Aorta (tissue), 5 donors: Measurements from ENCODE around the gene ZNF436. TPM values are rescaled to one million over a fixed set of nuclear protein-coding genes. Genes with fewer than 3 reads are reported as not detected.
A peak's percentile ranks its signal among the peaks of the same experiment; 100 is the strongest.

Experiments
- ATAC-seq: fragments of 200-7000 bp; cut with Tn5 transposase; one replicate; pipeline ENCODE4 v1.9.1; 2022; ENCODE audit warnings: moderate library complexity; ENCODE audit not compliant: low FRiP score
- DNase-seq, 2 donors: peaks; one replicate each; pipeline ENCODE4 v3.0.0-alpha.2; 2020
- H3K27ac ChIP-seq, 2 donors: one replicate each; pipeline ENCODE4 v1.5.1; 2013; ENCODE audit warnings: low read length in 2 of 2, mild to moderate bottlenecking in 2 of 2, moderate library complexity in 2 of 2, control low read depth in 1 of 2, inconsistent platforms in 1 of 2, low read depth in 1 of 2
- H3K27me3 ChIP-seq, 2 donors: one replicate each; pipeline ENCODE4 v1.6.1; 2013; ENCODE audit warnings: control low read depth in 1 of 2, low read length in 1 of 2, mild to moderate bottlenecking in 1 of 2, moderate library complexity in 1 of 2; ENCODE audit not compliant: insufficient read depth in 2 of 2, control insufficient read depth in 1 of 2
- H3K36me3 ChIP-seq, 2 donors: one replicate each; pipeline ENCODE4 v1.6.1; 2013; ENCODE audit warnings: control low read depth in 1 of 2, low read length in 1 of 2, mild to moderate bottlenecking in 1 of 2; ENCODE audit not compliant: insufficient read depth in 2 of 2, control insufficient read depth in 1 of 2
- H3K4me1 ChIP-seq, 2 donors: one replicate each; pipeline ENCODE4 v1.6.1; 2013; ENCODE audit warnings: low read length in 2 of 2, control low read depth in 1 of 2, mild to moderate bottlenecking in 1 of 2, moderate library complexity in 1 of 2; ENCODE audit not compliant: insufficient read depth in 2 of 2, control insufficient read depth in 1 of 2
- H3K4me3 ChIP-seq, 2 donors: one replicate each; pipeline ENCODE4 v1.5.1; 2013; ENCODE audit warnings: low read length in 2 of 2, control low read depth in 1 of 2, mild to moderate bottlenecking in 1 of 2
- H3K9me3 ChIP-seq: one replicate; pipeline ENCODE4 v1.6.1; 2013; ENCODE audit warnings: mild to moderate bottlenecking, low read length; ENCODE audit not compliant: control insufficient read depth
- WGBS, 2 donors: extraction: QIAGEN DNeasy Blood & Tissue Kit; methylation state at CpG; one replicate each; pipeline ENCODE4 v1.1.7; 2013; 5-methylcytosine and 5-hydroxymethylcytosine counted together
- intact Hi-C, 2 donors: fragments of 100-400 bp; cut with DNase I; formaldehyde crosslinking; loops; one replicate each; pipeline versions ENCODE4 v1.14.2 to v1.15.0; 2022
- polyA plus RNA-seq, 2 donors: library from polyadenylated mRNA; stranded (reverse); fragments of 200-250 nt; gene quantifications; one replicate each; pipeline ENCODE4 v1.2.3, GENCODE V29; 2013
- total RNA-seq, 2 donors: library from RNA; stranded (reverse); fragmentation: NEBNext Ultra II Directional; extraction: Animal tissue kit (Norgen Biotek cat#: 25700); gene quantifications; one replicate each; pipeline ENCODE4 v1.2.1, GENCODE V29; 2021
- donor health status: healthy with polysubstance abuse.
- donor health status: Bipolar disorder and iron deficiency.
- donor health status: DM: no; HTN: no; CAD: no.
- donor health status: DM: no; HTN: no; CAD: no.
- donor health status: DM: yes; HTN: yes; CAD: no.

ZNF436 gene
- total and polyA plus RNA-seq, 4 donors, result 3.6 to 35.4 (median 8.8) TPM

DNA sequence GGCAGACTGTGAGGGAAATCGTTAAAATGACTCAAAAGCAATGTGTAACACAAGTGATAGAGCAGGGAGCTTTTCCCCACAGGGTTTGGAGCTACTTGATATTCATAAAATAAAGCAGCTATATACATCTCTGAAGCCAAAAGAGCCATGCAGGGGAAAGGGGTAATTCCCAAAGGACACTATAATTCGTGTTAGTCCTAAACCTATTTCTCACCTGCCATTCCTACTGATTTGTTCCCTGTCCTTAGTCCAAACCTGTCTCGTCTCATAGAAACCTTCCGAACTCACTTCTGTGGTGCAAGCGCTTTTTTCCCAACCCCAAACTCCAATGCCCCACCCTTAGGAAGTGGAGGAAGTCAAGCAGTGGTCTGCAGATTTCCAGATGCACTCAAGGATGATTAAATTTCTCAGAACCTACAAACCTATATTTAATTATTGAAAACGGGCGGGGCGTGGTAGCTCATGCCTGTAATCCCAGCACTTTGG, 24.6 kb downstream of the ZNF436 start:
- no peaks in the 10 kb centered on the region for H3K9me3 ChIP-seq
- H3K4me1 ChIP-seq, result peaks cover 0 to 4% of the 10 kb centered on the region in 2 donors
- no peaks in the 10 kb centered on the region for H3K27me3 ChIP-seq
- no peaks in the 10 kb centered on the region for H3K36me3 ChIP-seq
- intact Hi-C loops, result loop anchor here (1.0 to 10.0 kb wide), 5 partner anchors 23 to 190 kb away; partner anchors contain the start of genes ASAP3 (in 1 of the 2) and E2F2 (in 1 of the 2)
- DNase-seq (no peak), ATAC-seq (peak; percentile 0)
- H3K27ac ChIP-seq, result peak overlapping the region; percentile 69 to 71
- peak overlapping the region; percentile 7 to 33 for H3K4me3 ChIP-seq
- WGBS, 2 donors, result 23 to 27% methylated on average over 8 of the region's 8 CpGs

DNA sequence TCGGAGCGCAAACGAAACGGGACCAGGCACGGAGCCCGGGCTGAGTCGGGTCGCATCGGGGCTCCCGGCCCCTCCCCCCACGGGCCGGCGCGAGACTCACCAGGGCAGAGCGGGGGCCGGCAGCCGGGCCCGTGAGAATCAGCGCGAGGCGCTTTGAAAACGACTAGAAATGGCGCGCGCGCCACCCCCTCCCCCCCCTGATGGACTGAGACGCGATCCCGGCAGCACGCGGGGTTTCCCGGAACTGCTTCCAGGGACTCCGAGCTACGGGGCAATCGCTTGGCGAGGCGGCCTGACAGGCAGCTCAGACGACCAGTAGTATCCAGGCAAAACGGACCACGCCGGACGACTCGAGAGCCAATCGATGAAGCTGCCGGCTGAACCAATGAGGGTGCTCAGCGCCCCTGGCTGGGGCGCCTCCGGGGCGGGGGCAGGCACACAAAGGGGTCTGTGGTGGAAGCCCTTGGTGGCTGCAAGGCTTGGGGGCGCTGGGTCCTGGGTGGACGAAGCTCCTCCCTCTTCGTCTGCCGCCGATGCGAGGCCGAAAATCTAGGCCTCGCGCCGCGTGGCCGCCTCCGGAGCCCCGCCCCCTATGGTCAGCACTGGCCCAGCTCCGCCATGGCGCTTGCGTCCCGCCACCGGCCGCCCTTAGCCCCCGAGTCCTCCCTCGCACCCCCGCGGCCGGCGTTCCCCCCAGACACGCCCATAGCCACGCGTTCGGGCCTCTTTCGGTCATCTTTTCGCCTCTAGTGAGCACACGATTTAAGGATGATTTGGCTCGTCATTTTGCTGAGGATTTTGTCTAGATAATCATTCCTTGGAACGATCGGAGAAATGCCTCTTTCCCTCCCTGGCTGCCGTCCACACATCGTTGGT, 25.3 kb downstream of the ZNF436 start, which contains the start of gene HNRNPR:
TSS of gene HNRNPR (minus strand) at position 174 of the 876 bp plus-strand sequence. CDS start 3,276 bp downstream, outside the sequence.
- Histone ChIP-seq H3K27ac (peak within 1 kb of the TSS; percentile 69 to 97), H3K4me1 (peaks cover 0 to 4% of the 10 kb centered on the region in 2 donors), H3K27me3 (no peaks in the 10 kb centered on the region), H3K36me3 (no peaks in the 10 kb centered on the region), H3K4me3 (peak within 1 kb of the TSS; percentile 88 to 99), H3K9me3 (no peaks in the 10 kb centered on the region)
- intact Hi-C loops, result loop anchor here (1.0 to 10.0 kb wide), 5 partner anchors 24 to 190 kb away; partner anchors contain the start of genes ASAP3 (in 1 of the 2) and E2F2 (in 1 of the 2)
- ATAC-seq, result peak; percentile 99
- DNase-seq, result peak; percentile 100
- WGBS, 2 donors, result 0% methylated on average over 77 to 87 of the region's 87 CpGs

DNA sequence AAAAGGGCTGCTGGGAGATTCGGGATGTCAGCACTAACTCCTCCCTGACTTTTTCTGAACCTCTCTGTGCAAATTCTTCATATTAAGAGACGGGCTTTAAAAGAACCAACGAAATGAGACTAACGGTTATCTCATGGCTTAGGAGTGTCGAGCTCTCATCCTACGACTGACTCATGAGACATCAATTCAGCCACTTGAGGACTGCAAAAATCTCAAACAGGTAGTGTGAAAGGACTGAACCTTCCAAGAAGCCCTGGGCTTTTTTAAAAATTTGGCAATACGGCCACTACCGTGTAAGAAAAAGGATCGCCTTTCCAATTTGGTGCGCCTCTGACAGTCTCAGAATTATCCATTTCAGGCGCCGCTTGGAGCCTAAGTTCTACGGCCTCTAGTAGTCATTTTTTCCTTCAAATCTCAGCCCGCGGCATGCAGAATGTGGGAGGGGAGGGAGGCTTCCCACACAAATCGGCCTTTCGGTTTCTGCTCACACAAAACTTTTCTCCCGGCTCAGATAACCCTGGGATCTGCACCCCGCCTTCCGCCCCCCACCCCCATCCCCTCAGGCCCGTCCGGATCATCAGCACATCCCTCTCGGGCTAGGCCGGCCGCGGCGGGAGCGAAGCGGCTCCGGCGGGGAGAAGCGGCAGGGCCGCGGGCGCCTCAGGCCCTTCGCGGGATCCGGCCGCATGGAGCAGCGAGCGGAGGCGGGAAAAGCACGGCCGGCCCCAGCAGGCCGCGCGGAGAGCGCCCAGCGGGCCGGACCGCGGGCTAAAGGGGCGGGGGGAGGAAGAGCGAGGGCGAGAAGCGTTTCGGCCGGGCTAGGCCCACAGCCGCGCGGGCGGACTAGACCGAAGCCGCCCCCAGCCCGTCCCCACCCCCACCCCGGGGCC, 26.2 kb downstream of the ZNF436 start:
- no peaks in the 10 kb centered on the region for H3K9me3 ChIP-seq
- peak overlapping the region; percentile 68 to 97 for H3K27ac ChIP-seq
- 0 to 1% methylated on average over 61 to 66 of the region's 66 CpGs for WGBS, 2 donors
- peaks cover 0 to 4% of the 10 kb centered on the region in 2 donors for H3K4me1 ChIP-seq
- H3K36me3 ChIP-seq, result no peaks in the 10 kb centered on the region
- peak overlapping the region; percentile 88 to 99 for H3K4me3 ChIP-seq
- no peaks in the 10 kb centered on the region for H3K27me3 ChIP-seq
- ATAC-seq (peak; percentile 82), DNase-seq (peak in 1 of 2 donors; percentile 55)
- intact Hi-C loops, result loop anchor here (1.0 to 10.0 kb wide), 5 partner anchors 25 to 191 kb away; partner anchors contain the start of genes ASAP3 (in 1 of the 2) and E2F2 (in 1 of the 2)

DNA sequence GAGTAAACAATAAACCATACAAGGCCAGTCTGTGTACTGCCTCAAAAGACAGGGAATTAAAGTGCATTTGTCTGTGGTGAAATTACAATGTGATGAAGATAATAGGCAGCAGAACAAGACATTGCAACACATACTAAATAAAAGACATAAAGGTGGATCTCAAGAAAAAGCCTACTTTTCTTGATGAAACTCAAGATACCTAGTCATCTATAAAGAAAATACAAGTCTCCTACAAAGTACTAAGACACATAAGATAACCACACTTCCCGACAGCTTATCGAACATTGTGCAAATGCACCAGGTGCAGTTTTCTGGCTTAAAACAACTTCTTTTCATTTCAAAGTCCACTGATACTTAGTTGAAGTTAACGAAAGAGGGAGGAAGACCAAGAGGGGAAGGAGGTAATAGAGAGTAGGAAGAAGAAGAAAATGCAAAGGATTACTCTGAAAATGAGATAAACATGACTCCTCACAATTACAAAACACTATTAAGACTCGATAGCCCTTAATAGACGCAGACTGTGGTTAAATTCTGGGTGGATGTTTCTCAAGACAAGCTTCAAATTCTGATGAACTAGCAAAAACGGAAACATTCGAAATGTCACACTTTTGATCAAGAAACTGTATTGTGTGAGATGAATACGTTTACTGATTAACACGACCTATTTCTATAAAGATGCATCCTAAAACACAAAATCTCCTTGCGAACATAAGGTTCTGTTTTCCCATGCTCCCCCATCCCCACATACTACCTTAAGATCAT, 27.5 kb downstream of the ZNF436 start:
- Histone ChIP-seq H3K4me3 (peak overlapping the region; percentile 27 to 53), H3K4me1 (peaks cover 0 to 6% of the 10 kb centered on the region in 2 donors), H3K36me3 (peaks cover 0 to 4% of the 10 kb centered on the region in 2 donors), H3K27ac (no peak overlapping the region), H3K9me3 (no peaks in the 10 kb centered on the region), H3K27me3 (no peaks in the 10 kb centered on the region)
- WGBS, 2 donors, result 3 to 4% methylated on average over 10 of the region's 10 CpGs
- ATAC-seq (no peak), DNase-seq (no peak)
- intact Hi-C loops, result loop anchor here (5.0 to 10.0 kb wide), 4 partner anchors 60 to 193 kb away; partner anchors contain the start of genes ASAP3 (in 1 of the 2) and E2F2 (in 1 of the 2)

DNA sequence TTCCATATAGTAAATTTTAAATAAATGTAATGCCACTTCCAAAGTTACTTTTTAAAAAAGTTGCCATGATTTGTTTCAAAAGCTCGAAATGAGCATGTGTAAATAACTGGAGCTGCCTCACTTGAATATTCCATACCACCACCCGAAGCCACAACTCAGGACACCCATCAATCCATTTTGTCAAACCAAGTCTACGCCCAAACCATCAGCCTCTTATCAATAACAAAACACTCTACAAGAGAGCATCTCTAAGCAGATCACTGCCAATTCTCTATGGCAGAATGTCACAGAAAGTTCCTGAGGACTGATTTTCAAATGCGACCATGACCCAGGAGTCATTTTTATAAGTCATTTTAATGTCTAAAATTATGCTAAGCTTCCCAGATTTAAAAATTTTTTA, 30.0 kb downstream of the ZNF436 start:
- ATAC-seq (no peak), DNase-seq (no peak)
- H3K36me3 ChIP-seq, result peaks cover 0 to 7% of the 10 kb centered on the region in 2 donors
- H3K4me1 ChIP-seq, result peaks cover 0 to 6% of the 10 kb centered on the region in 2 donors
- no peak overlapping the region for H3K4me3 ChIP-seq
- intact Hi-C loops, result loop anchor here (5.0 to 10.0 kb wide), 4 partner anchors 63 to 195 kb away; partner anchors contain the start of genes ASAP3 (in 1 of the 2) and E2F2 (in 1 of the 2)
- H3K27ac ChIP-seq, result no peak overlapping the region
- no peaks in the 10 kb centered on the region for H3K9me3 ChIP-seq
- 55 to 58% methylated on average over 4 of the region's 4 CpGs for WGBS, 2 donors
- no peaks in the 10 kb centered on the region for H3K27me3 ChIP-seq

DNA sequence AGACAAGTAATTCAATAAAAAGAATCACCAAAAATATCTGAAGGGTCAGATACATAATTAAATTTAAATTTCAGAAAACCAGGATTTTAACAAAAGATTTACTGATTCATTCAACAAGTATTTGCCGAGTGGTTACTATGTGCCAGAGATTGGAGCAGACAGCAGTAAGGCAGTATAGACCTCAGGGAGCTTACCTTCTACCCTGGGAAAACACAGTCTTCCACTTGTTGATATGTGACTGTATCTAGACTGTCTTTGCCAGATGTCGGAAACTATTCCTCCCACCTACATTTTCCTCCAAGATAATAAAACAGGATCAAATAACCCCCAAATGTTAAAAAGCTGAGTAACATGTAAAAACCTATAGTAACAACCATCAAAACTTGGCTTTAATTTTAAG, 31.8 kb downstream of the ZNF436 start:
- Histone ChIP-seq H3K27ac (no peak overlapping the region), H3K4me1 (peaks cover 0 to 6% of the 10 kb centered on the region in 2 donors), H3K4me3 (no peak overlapping the region), H3K9me3 (no peaks in the 10 kb centered on the region), H3K36me3 (peaks cover 1 to 8% of the 10 kb centered on the region in 2 donors), H3K27me3 (no peaks in the 10 kb centered on the region)
- DNase-seq (no peak), ATAC-seq (no peak)
- intact Hi-C loops, result no loop called here
- WGBS, 2 donors, result 55 to 62% methylated on average over 2 of the region's 2 CpGs

DNA sequence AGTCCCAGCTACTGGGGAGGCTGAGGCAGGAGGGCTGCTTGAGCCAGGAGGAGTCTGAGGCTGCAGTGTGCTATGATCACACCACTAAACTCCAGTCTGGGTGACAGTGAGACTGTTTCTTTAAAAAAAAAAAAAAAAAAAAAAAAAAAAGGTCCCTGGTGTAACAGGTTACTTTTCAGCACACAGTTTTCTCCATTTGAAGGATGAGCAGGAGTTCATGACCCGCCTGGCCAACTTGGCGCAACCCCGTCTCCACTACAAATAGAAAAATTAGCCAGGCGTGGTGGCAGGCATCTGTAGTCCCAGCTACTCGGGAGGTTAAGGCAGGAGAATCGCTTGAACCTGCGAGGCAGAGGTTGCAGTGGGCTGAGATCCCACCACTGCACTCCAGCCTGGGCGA, 37.9 kb downstream of the ZNF436 start:
- Histone ChIP-seq H3K4me1 (no peaks in the 10 kb centered on the region), H3K4me3 (no peak overlapping the region), H3K27ac (no peak overlapping the region), H3K36me3 (peaks cover 5 to 9% of the 10 kb centered on the region in 2 donors), H3K27me3 (no peaks in the 10 kb centered on the region), H3K9me3 (no peaks in the 10 kb centered on the region)
- ATAC-seq (no peak), DNase-seq (no peak)
- intact Hi-C loops, result no loop called here
- WGBS, 2 donors, result 81 to 90% methylated on average over 8 of the region's 8 CpGs
